ENCODE measurements around the gene PROP1.

DNA sequence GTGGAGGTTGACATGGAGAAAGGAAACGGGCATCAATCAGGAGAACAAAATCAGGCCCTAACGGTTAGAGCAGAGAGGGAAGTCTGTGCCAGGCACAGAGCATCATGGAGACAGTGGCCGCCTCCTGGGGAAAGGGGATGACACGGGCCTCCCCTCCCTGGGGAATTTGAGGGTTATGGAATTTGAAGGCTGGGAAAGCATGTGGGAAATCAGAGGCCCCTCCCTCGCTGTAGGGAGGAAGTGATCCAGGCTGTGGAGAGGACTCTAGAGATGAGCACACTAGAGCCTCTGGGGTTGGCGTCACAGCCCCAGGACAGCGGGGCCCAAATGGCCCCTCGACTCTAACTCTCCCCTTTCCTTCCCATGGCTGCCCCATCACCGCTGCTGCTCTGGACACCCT, 36.7 kb downstream of the PROP1 start:
- TF ChIP-seq POLR2A (IDR thresholded peaks at IDR 0.05) (no peak), POLR2AphosphoS5 (IDR thresholded peaks at IDR 0.05) (no peak), EP300 (IDR thresholded peaks at IDR 0.05; ENCODE audit: low read depth) (no peak)
- TF ChIP-seq, protein P1, sequence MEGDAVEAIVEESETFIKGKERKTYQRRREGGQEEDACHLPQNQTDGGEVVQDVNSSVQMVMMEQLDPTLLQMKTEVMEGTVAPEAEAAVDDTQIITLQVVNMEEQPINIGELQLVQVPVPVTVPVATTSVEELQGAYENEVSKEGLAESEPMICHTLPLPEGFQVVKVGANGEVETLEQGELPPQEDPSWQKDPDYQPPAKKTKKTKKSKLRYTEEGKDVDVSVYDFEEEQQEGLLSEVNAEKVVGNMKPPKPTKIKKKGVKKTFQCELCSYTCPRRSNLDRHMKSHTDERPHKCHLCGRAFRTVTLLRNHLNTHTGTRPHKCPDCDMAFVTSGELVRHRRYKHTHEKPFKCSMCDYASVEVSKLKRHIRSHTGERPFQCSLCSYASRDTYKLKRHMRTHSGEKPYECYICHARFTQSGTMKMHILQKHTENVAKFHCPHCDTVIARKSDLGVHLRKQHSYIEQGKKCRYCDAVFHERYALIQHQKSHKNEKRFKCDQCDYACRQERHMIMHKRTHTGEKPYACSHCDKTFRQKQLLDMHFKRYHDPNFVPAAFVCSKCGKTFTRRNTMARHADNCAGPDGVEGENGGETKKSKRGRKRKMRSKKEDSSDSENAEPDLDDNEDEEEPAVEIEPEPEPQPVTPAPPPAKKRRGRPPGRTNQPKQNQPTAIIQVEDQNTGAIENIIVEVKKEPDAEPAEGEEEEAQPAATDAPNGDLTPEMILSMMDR (IDR thresholded peaks at IDR 0.05), result no peak
